ENCODE results near the gene MED13L.

GRCh38 chr12:115999582-115999981 lies 277.9 kb downstream of the MED13L start:
- TF ChIP-seq GABPA (IDR thresholded peaks at IDR 0.05 in 1 of 2, conservative IDR thresholded peaks at IDR 0.05 in 1 of 2) (no peak), CTCF (IDR thresholded peaks at IDR 0.05; ENCODE audit: low read depth, low read length, missing input control) (no peak), FOXA1 (IDR thresholded peaks at IDR 0.05) (no peak), SP1 (IDR thresholded peaks at IDR 0.05) (no peak), NR2F2 (IDR thresholded peaks at IDR 0.05) (no peak), MAX (IDR thresholded peaks at IDR 0.05) (no peak), EGR1 (IDR thresholded peaks at IDR 0.05; ENCODE audit: low read depth in 2 of 2) (no peak), JUND (IDR thresholded peaks at IDR 0.05) (no peak), TAF1 (conservative IDR thresholded peaks at IDR 0.05) (no peak), RXRA (IDR thresholded peaks at IDR 0.05) (no peak), HNF4G (IDR thresholded peaks at IDR 0.05) (no peak), REST (IDR thresholded peaks at IDR 0.05) (no peak), RAD21 (IDR thresholded peaks at IDR 0.05) (no peak)
